Progenitor cell of endocrine pancreas (in vitro differentiated cells): ENCODE measurements around the gene GRIK5. TPM values are rescaled to one million over a fixed set of nuclear protein-coding genes. Genes with fewer than 3 reads are reported as not detected.

Experiments used
- DNase-seq: peaks from one replicate; pipeline ENCODE4 v3.0.0; 2021; ENCODE audit warnings: low spot score; ENCODE audit not compliant: unreplicated experiment
- H3K27ac Mint-ChIP-seq: 2 replicates; pipeline ENCODE4 v1.8.0; 2021; ENCODE audit warnings: mild to moderate bottlenecking, moderate library complexity, mixed read lengths
- H3K27me3 Mint-ChIP-seq: 2 replicates; pipeline ENCODE4 v1.8.0; 2021; ENCODE audit warnings: mixed read lengths
- H3K36me3 Mint-ChIP-seq: 2 replicates; pipeline ENCODE4 v1.8.0; 2022; ENCODE audit warnings: mixed read lengths; ENCODE audit not compliant: insufficient read depth
- H3K4me1 Mint-ChIP-seq: 2 replicates; pipeline ENCODE4 v1.8.0; 2021; ENCODE audit warnings: low read depth, mixed read lengths
- H3K4me3 Mint-ChIP-seq: 2 replicates; pipeline ENCODE4 v1.8.0; 2021; ENCODE audit warnings: low read depth, mild to moderate bottlenecking, moderate library complexity, mixed read lengths
- H3K9me3 Mint-ChIP-seq: 2 replicates; pipeline ENCODE4 v1.8.0; 2021; ENCODE audit warnings: low read depth, mixed read lengths
- CTCF ChIP-seq: fragments of 200-600 bp; sonication (generic); IDR thresholded peaks from one replicate; pipeline ENCODE4 v1.5.0; 2021; ENCODE audit warnings: antibody characterized with exemption, mild to moderate bottlenecking; ENCODE audit not compliant: unreplicated experiment
- total RNA-seq: library from RNA; stranded (reverse); gene quantifications from 2 replicates; pipeline ENCODE4 v1.2.1, GENCODE V29; 2021

GRIK5 gene
- total RNA-seq, 1 donor from 2014 or later: 11.6 TPM

- Mint-ChIP-seq H3K4me1 (peaks cover 27% of the 10 kb centered on the region), H3K27me3 (peaks cover 6% of the 10 kb centered on the region), H3K27ac (peak within 1 kb of the TSS; percentile 100), H3K36me3 (peaks cover 3% of the 10 kb centered on the region), H3K9me3 (no peaks in the 10 kb centered on the region), H3K4me3 (peak within 1 kb of the TSS; percentile 99)
- peak; percentile 93 for DNase-seq
- no peak for TF ChIP-seq CTCF
These were observed 5.8 kb upstream of the GRIK5 start, which contains the start of gene ZNF574 for GRCh38 chr19:42075616-42076379. TSS of gene ZNF574 (plus strand) at chr19:42076166. CDS start at chr19:42078607, 2,441 bp downstream.

- Mint-ChIP-seq H3K4me1 (peaks cover 27% of the 10 kb centered on the region), H3K36me3 (peaks cover 3% of the 10 kb centered on the region), H3K27ac (peak overlapping the region; percentile 100), H3K27me3 (peaks cover 11% of the 10 kb centered on the region), H3K9me3 (no peaks in the 10 kb centered on the region), H3K4me3 (peak overlapping the region; percentile 99)
- no peak for TF ChIP-seq CTCF
- no peak for DNase-seq
These were observed 5.3 kb upstream of the GRIK5 start for GRCh38 chr19:42075364-42075615.

- Mint-ChIP-seq H3K9me3 (no peaks in the 10 kb centered on the region), H3K4me1 (peaks cover 27% of the 10 kb centered on the region), H3K36me3 (peaks cover 3% of the 10 kb centered on the region), H3K4me3 (peak overlapping the region; percentile 99), H3K27me3 (peaks cover 12% of the 10 kb centered on the region), H3K27ac (peak overlapping the region; percentile 100)
- DNase-seq: no peak
- no peak for TF ChIP-seq CTCF
These were observed 4.7 kb upstream of the GRIK5 start for GRCh38 chr19:42074513-42075363.

GRCh38 chr19:42071247-42071646 is 1.2 kb upstream of the GRIK5 start:
- DNase-seq: no peak
- peaks cover 12% of the 10 kb centered on the region for H3K27me3 Mint-ChIP-seq
- H3K4me3 Mint-ChIP-seq: no peak overlapping the region
- H3K27ac Mint-ChIP-seq: no peak overlapping the region
- no peak for TF ChIP-seq CTCF
- peaks cover 7% of the 10 kb centered on the region for H3K4me1 Mint-ChIP-seq
- H3K9me3 Mint-ChIP-seq: no peaks in the 10 kb centered on the region
- no peaks in the 10 kb centered on the region for H3K36me3 Mint-ChIP-seq

- Mint-ChIP-seq H3K9me3 (no peaks in the 10 kb centered on the region), H3K4me3 (no peak overlapping the region), H3K36me3 (no peaks in the 10 kb centered on the region)
These were observed 1.0 kb downstream of the GRIK5 start for GRCh38 chr19:42068756-42069571.

More at GRCh38 chr19:42068756-42069571, 1.0 kb downstream of the GRIK5 start:
- H3K4me1 Mint-ChIP-seq: no peaks in the 10 kb centered on the region
- no peak for DNase-seq
- H3K27ac Mint-ChIP-seq: no peak overlapping the region
- peaks cover 12% of the 10 kb centered on the region for H3K27me3 Mint-ChIP-seq
- TF ChIP-seq CTCF: no peak
